PC-9 (cell line): ENCODE data around the gene PCGF2. TPM values are rescaled to one million over a fixed set of nuclear protein-coding genes. Genes with fewer than 3 reads are reported as not detected.

ENCODE experiments used
- BruUV-seq: library from RNA; stranded (reverse); fragments of 400-500 nt; replicated peaks from 2 replicates; lab custom pipeline; 2021; lab: Mats Ljungman, UMichigan
- CTCF ChIA-PET: fragments of 300-600 bp; sonication (Branson Sonifier 250); formaldehyde crosslinking; loops from one replicate; lab custom pipeline; 2022; ENCODE audit warnings: antibody characterized with exemption; lab: Charles Lee
- POLR2A ChIA-PET: fragments of 300-600 bp; sonication (Branson Sonifier 250); formaldehyde crosslinking; loops from one replicate; lab custom pipeline; 2022; ENCODE audit warnings: antibody characterized with exemption; ENCODE audit not compliant: unreplicated experiment; lab: Charles Lee
- DNase-seq, 2 experiments: peaks; one replicate each; pipeline versions ENCODE4 v3.0.0 to v3.0.0-alpha.2; 2015 to 2022; ENCODE audit warnings: mixed read lengths in 1 of 2
- H2AFZ ChIP-seq: fragments of 200-600 bp; sonication (generic); 2 replicates; pipeline ENCODE4 v1.8.1; 2017; ENCODE audit warnings: antibody characterized with exemption
- H3F3A ChIP-seq: fragments of 200-600 bp; sonication (generic); 2 replicates; pipeline ENCODE4 v1.8.1; 2017; ENCODE audit warnings: antibody characterized with exemption, mild to moderate bottlenecking, low read depth; ENCODE audit not compliant: insufficient read depth
- H3K27ac ChIP-seq: fragments of 200-600 bp; sonication (generic); 2 replicates; pipeline ENCODE4 v1.6.1; 2016; ENCODE audit warnings: mixed run types
- H3K27me3 ChIP-seq: fragments of 200-600 bp; sonication (generic); 2 replicates; pipeline ENCODE4 v1.6.1; 2016; ENCODE audit warnings: low read depth, mixed run types; ENCODE audit not compliant: insufficient read depth
- H3K36me3 ChIP-seq: fragments of 200-600 bp; sonication (generic); 2 replicates; pipeline ENCODE4 v1.6.1; 2016; ENCODE audit warnings: low read depth, mixed run types
- H3K4me1 ChIP-seq: fragments of 200-600 bp; sonication (generic); replicated peaks from 2 replicates; pipeline ENCODE4 v1.6.1; 2016; ENCODE audit warnings: mixed run types; ENCODE audit not compliant: insufficient read depth
- H3K4me2 ChIP-seq: fragments of 200-600 bp; sonication (generic); 2 replicates; pipeline ENCODE4 v1.6.1; 2017; ENCODE audit warnings: mixed run types
- H3K4me3 ChIP-seq: fragments of 200-600 bp; sonication (generic); 2 replicates; pipeline ENCODE4 v1.6.1; 2016; ENCODE audit warnings: mixed run types
- H3K79me2 ChIP-seq: fragments of 200-600 bp; sonication (generic); 2 replicates; pipeline ENCODE4 v1.6.1; 2017; ENCODE audit warnings: low read depth, mixed run types
- H3K9me2 ChIP-seq: fragments of 200-600 bp; sonication (generic); 2 replicates; pipeline ENCODE4 v1.8.1; 2017; ENCODE audit warnings: mild to moderate bottlenecking; ENCODE audit not compliant: insufficient read depth
- H3K9me3 ChIP-seq: fragments of 200-600 bp; sonication (generic); 2 replicates; pipeline ENCODE4 v1.8.1; 2016; ENCODE audit warnings: low read depth; ENCODE audit not compliant: insufficient read depth
- H4K20me1 ChIP-seq: fragments of 200-600 bp; sonication (generic); 2 replicates; pipeline ENCODE4 v1.8.1; 2017; ENCODE audit not compliant: insufficient read depth
- CTCF ChIP-seq: fragments of 200-600 bp; sonication (generic); conservative IDR thresholded peaks from 2 replicates; pipeline ENCODE4 v1.6.1; 2017; ENCODE audit warnings: mixed run types, antibody characterized with exemption, mild to moderate bottlenecking, moderate library complexity
- EZH2 ChIP-seq: fragments of 200-600 bp; sonication (generic); IDR thresholded peaks from 2 replicates; pipeline ENCODE4 v1.8.0; 2017; ENCODE audit warnings: antibody characterized with exemption, low read depth
- intact Hi-C: fragments of 100-400 bp; cut with micrococcal nuclease; formaldehyde crosslinking; loops from one replicate; pipeline ENCODE4 v1.10.0; 2022; ENCODE audit not compliant: unreplicated experiment
- total RNA-seq: library from RNA; stranded (reverse); gene quantifications from 2 replicates; pipeline ENCODE4 v1.2.3, GENCODE V29; 2021

PCGF2 gene
- total RNA-seq, 1 experiment from 2014 or later = 43.3 TPM

DNA sequence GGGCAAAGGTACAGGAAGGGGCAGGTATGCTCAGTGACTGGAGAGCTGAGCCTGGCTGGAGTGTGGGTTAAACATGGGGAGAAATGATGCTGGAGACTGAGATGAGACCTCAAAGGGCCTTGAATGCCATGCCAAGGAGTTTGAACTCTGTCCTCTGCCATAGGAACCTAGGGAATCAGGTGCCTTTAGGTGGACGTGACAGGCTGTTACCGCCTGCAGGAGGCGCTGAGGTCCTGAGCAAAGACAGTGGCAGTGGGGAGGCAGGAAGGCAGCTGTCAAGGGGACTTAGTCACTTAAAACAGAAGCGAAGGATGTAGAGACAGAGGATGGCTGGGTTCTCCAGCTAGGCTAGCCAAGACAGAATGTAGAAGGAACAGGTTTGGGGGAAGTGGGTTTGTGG lies 13.5 kb upstream of the PCGF2 start:
- CTCF ChIA-PET = no interaction called here
- H3K79me2 ChIP-seq = peaks cover 6% of the 10 kb centered on the region; the same call in 1 of the 2 replicates
- H3K27me3 ChIP-seq = no peaks in the 10 kb centered on the region
- no TSS peak for BruUV-seq
- H3F3A ChIP-seq = peaks cover 12% of the 10 kb centered on the region; the same call in 1 of the 2 replicates
- DNase-seq = no peak
- H3K27ac ChIP-seq = no peak overlapping the region
- no peak overlapping the region for H3K4me2 ChIP-seq
- no peak for TF ChIP-seq EZH2
- TF ChIP-seq CTCF = peak; percentile 57
- peaks cover 21% of the 10 kb centered on the region for H3K36me3 ChIP-seq
- no peak overlapping the region for H2AFZ ChIP-seq
- no peaks in the 10 kb centered on the region for H3K4me1 ChIP-seq
- POLR2A ChIA-PET = interaction anchor here (0.7 kb wide), 1 partner anchor 106 kb away, joined by 5 read pairs; no protein-coding TSS in a partner anchor
- intact Hi-C loops = no loop called here
- peaks cover 14% of the 10 kb centered on the region; the same call in 1 of the 2 replicates for H4K20me1 ChIP-seq
- no peak overlapping the region for H3K4me3 ChIP-seq
- H3K9me3 ChIP-seq = no peaks in the 10 kb centered on the region
- no peaks in the 10 kb centered on the region for H3K9me2 ChIP-seq

- Histone ChIP-seq H3F3A (peaks cover 11% of the 10 kb centered on the region), H3K4me3 (peak overlapping the region; percentile 92), H3K36me3 (no peaks in the 10 kb centered on the region), H2AFZ (peak overlapping the region; percentile 80; the same call in 1 of the 2 replicates), H3K79me2 (peaks cover 69% of the 10 kb centered on the region), H3K9me2 (no peaks in the 10 kb centered on the region), H3K4me1 (peaks cover 10% of the 10 kb centered on the region), H3K9me3 (no peaks in the 10 kb centered on the region), H3K4me2 (peak overlapping the region; percentile 89), H3K27ac (0 out of 2 replicates have a peak overlapping the region, but pooled peaks have one; percentile 12), H3K27me3 (no peaks in the 10 kb centered on the region), H4K20me1 (no peaks in the 10 kb centered on the region; the same call in 1 of the 2 replicates)
- ChIA-PET POLR2A (no interaction called here), CTCF (no interaction called here)
- BruUV-seq = TSS peak; percentile 40
- intact Hi-C loops = loop anchor here (5.0 kb wide), 2 partner anchors 44 to 214 kb away; partner anchors contain the start of genes FBXO47 and PIP4K2B
- DNase-seq = no peak
- TF ChIP-seq EZH2 (no peak), CTCF (no peak)
Observed at GRCh38 chr17:38753071-38753506, 5.0 kb upstream of the PCGF2 start.

- Histone ChIP-seq H3K9me3 (no peaks in the 10 kb centered on the region), H4K20me1 (no peaks in the 10 kb centered on the region; the same call in 1 of the 2 replicates), H3K9me2 (no peaks in the 10 kb centered on the region), H3F3A (peaks cover 11% of the 10 kb centered on the region), H3K27me3 (no peaks in the 10 kb centered on the region), H3K36me3 (no peaks in the 10 kb centered on the region), H2AFZ (peak within 1 kb of the TSS; percentile 92), H3K79me2 (peaks cover 73% of the 10 kb centered on the region), H3K4me2 (peak within 1 kb of the TSS; percentile 97), H3K27ac (peak within 1 kb of the TSS; percentile 79), H3K4me3 (peak within 1 kb of the TSS; percentile 92), H3K4me1 (peaks cover 10% of the 10 kb centered on the region)
- TF ChIP-seq EZH2 (no peak), CTCF (no peak)
- no TSS peak for BruUV-seq
- CTCF ChIA-PET = no interaction called here
- intact Hi-C loops = loop anchor here (5.0 kb wide), 2 partner anchors 45 to 215 kb away; partner anchors contain the start of genes FBXO47 and PIP4K2B
- DNase-seq = peak; percentile 95 to 99
- POLR2A ChIA-PET = interaction anchor here (0.6 kb wide), 1 partner anchor 70 kb away, joined by 13 read pairs; no protein-coding TSS in a partner anchor
Observed at GRCh38 chr17:38752308-38753070, 4.4 kb upstream of the PCGF2 start, which contains the start of gene PSMB3. TSS of gene PSMB3 (plus strand) at chr17:38752741. CDS start at chr17:38752827, 86 bp downstream.
